HepG2 (cell line): ENCODE data around the gene IFIH1. TPM values are rescaled to one million over a fixed set of nuclear protein-coding genes. Genes with fewer than 3 reads are reported as not detected.

Experiments used
- GMEB1 ChIP-seq: sonication (generic); formaldehyde crosslinking; IDR thresholded peaks from 2 replicates; pipeline ENCODE4 v1.5.1; 2020; ENCODE audit warnings: missing genetic modification reagents, mild to moderate bottlenecking, borderline replicate concordance
- NR1H2 ChIP-seq: sonication (generic); formaldehyde crosslinking; IDR thresholded peaks from 2 replicates; pipeline ENCODE4 v1.8.1; 2022; ENCODE audit warnings: low read depth, missing genetic modification reagents, borderline replicate concordance
- NR2F2 ChIP-seq: IDR thresholded peaks from 2 replicates; pipeline ENCODE4 v1.6.1; 2012; ENCODE audit warnings: low read depth, inconsistent platforms, borderline replicate concordance
- ZBTB14 ChIP-seq: sonication (generic); formaldehyde crosslinking; IDR thresholded peaks from 2 replicates; pipeline ENCODE4 v1.4.0; 2020; ENCODE audit warnings: missing genetic modification reagents
- ZBTB49 ChIP-seq: sonication (generic); formaldehyde crosslinking; IDR thresholded peaks from 2 replicates; pipeline ENCODE4 v1.4.0; 2020; ENCODE audit warnings: missing genetic modification reagents, borderline replicate concordance
- ZNF232 ChIP-seq: sonication (generic); formaldehyde crosslinking; IDR thresholded peaks from 2 replicates; pipeline ENCODE4 v1.4.0; 2020; ENCODE audit warnings: missing genetic modification reagents, borderline replicate concordance
- ZNF576 ChIP-seq: sonication (generic); formaldehyde crosslinking; IDR thresholded peaks from 2 replicates; pipeline ENCODE4 v1.4.0; 2020; ENCODE audit warnings: mild to moderate bottlenecking, missing genetic modification reagents
- ZNF761 ChIP-seq: sonication (generic); formaldehyde crosslinking; conservative IDR thresholded peaks from 2 replicates; pipeline ENCODE4 v1.4.0; 2020; ENCODE audit warnings: mild to moderate bottlenecking, missing genetic modification reagents
- ZSCAN22 ChIP-seq: sonication (generic); formaldehyde crosslinking; IDR thresholded peaks from 2 replicates; pipeline ENCODE4 v1.4.0; 2020; ENCODE audit warnings: mild to moderate bottlenecking, missing genetic modification reagents
- polyA plus RNA-seq, 8 experiments: library from polyadenylated mRNA; depleted of rRNA in 3 of 8; stranded (reverse) in 7 of 8; unstranded in 1 of 8; fragments of >200 nt; fragmentation: Illumina TruSeq in 4 of 8; extraction: Trizol in 4 of 8; gene quantifications; 2 replicates each; pipeline versions ENCODE4 v1.2.1 to v1.2.3, GENCODE V29; 2011 to 2016; ENCODE audit warnings: low read depth in 4 of 8, missing spikeins in 1 of 8, mixed read lengths in 1 of 8; ENCODE audit not compliant: insufficient read depth in 1 of 8
- total RNA-seq, 5 experiments: library from RNA; depleted of rRNA; stranded (reverse); fragments of >200 nt; fragmentation: Illumina TruSeq; extraction: Trizol; gene quantifications; 2 replicates each; pipeline ENCODE4 v1.2.3, GENCODE V29; 2016; ENCODE audit warnings: low read depth in 1 of 5
- TF ChIP-seq, protein P1 (sequence below): sonication (generic); formaldehyde crosslinking; IDR thresholded peaks from 2 replicates; pipeline ENCODE4 v1.5.0; 2020; ENCODE audit warnings: mild to moderate bottlenecking, missing genetic modification reagents, borderline replicate concordance
- TF ChIP-seq, protein P2 (sequence below): sonication (generic); formaldehyde crosslinking; IDR thresholded peaks from 2 replicates; pipeline ENCODE4 v1.8.0; 2022; ENCODE audit warnings: mild to moderate bottlenecking, missing genetic modification reagents, moderate library complexity
- TF ChIP-seq, protein P3 (sequence below): sonication (generic); formaldehyde crosslinking; IDR thresholded peaks from 2 replicates; pipeline ENCODE4; 2020; ENCODE audit warnings: missing genetic modification reagents, mild to moderate bottlenecking, borderline replicate concordance

Gene IFIH1
- total and polyA plus RNA-seq, 2 of the 13 experiments (the other 11 are each of a cell fraction or from before 2014, with no cell fraction given) = 1.5 to 11.5 TPM

DNA sequence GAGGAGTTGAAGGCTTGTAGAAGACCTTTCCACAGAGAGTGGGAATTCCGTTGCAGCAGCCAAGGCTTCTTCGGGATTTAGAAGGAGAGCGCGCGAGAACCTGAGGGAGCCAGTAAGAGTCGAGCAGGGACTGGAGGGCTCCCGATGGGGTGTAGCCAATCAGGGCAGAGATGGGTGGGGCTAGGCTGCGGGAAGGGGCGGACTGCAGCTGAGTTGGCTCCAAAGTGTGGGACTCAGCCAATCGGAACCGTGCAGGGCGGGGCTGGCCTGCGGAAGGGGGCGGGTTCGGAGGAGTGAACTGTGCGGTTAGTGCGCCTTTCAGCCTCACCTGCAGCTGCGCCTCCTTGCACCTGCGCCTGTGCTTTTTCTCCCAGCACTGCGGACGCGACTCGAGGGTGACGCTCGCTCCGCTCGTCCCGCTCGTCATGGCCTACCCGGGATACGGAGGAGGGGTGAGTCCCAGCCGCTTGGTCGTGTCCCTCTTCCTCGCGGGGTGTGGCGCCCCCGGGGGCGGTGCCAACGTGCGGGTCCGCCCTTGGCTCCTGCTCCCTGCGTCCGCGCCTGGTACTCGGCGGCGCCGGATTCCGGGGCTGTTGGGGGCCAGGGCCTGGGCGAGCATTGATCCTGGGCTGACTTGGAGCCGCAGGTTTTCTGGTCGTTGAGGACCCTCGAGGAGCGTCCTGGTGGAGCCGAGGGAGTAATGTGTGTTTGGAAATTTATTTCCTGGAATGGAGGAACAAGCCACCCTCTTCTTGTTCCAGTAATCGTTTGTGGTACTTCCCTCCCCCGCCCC lies 25.5 kb upstream of the IFIH1 start, which contains the start of gene GCA (continued):
- TF ChIP-seq GMEB1 (CRISPR knock-in tag) = peak; percentile 60
- TF ChIP-seq ZBTB14 = 0 out of 2 replicates have a peak, but pooled peaks have one; percentile 8
- TF ChIP-seq ZBTB49 (CRISPR knock-in tag) = 0 out of 2 replicates have a peak, but pooled peaks have one; percentile 82
- peak; percentile 78; the same call in 1 of the 2 replicates for TF ChIP-seq NR1H2 (CRISPR knock-in tag)
- no peak for TF ChIP-seq NR2F2
- 0 out of 2 replicates have a peak, but pooled peaks have one; percentile 32 for TF ChIP-seq ZNF232 (CRISPR knock-in tag)
- TF ChIP-seq, protein P1, sequence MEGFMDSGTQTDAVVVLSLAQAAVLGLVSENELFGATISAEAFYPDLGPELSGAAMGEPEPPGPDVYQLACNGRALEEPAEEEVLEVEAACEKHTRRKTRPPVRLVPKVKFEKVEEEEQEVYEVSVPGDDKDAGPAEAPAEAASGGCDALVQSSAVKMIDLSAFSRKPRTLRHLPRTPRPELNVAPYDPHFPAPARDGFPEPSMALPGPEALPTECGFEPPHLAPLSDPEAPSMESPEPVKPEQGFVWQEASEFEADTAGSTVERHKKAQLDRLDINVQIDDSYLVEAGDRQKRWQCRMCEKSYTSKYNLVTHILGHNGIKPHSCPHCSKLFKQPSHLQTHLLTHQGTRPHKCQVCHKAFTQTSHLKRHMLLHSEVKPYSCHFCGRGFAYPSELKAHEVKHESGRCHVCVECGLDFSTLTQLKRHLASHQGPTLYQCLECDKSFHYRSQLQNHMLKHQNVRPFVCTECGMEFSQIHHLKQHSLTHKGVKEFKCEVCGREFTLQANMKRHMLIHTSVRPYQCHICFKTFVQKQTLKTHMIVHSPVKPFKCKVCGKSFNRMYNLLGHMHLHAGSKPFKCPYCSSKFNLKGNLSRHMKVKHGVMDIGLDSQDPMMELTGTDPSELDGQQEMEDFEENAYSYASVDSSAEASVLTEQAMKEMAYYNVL = peak; percentile 64; the same call in 1 of the 2 replicates
- TF ChIP-seq, protein P2, sequence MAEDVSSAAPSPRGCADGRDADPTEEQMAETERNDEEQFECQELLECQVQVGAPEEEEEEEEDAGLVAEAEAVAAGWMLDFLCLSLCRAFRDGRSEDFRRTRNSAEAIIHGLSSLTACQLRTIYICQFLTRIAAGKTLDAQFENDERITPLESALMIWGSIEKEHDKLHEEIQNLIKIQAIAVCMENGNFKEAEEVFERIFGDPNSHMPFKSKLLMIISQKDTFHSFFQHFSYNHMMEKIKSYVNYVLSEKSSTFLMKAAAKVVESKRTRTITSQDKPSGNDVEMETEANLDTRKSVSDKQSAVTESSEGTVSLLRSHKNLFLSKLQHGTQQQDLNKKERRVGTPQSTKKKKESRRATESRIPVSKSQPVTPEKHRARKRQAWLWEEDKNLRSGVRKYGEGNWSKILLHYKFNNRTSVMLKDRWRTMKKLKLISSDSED (CRISPR knock-in tag) = no peak
- TF ChIP-seq ZNF761 (CRISPR knock-in tag) = peak; percentile 94
- peak; percentile 84; the same call in 1 of the 2 replicates for TF ChIP-seq ZNF576 (CRISPR knock-in tag)
- TF ChIP-seq, protein P3, sequence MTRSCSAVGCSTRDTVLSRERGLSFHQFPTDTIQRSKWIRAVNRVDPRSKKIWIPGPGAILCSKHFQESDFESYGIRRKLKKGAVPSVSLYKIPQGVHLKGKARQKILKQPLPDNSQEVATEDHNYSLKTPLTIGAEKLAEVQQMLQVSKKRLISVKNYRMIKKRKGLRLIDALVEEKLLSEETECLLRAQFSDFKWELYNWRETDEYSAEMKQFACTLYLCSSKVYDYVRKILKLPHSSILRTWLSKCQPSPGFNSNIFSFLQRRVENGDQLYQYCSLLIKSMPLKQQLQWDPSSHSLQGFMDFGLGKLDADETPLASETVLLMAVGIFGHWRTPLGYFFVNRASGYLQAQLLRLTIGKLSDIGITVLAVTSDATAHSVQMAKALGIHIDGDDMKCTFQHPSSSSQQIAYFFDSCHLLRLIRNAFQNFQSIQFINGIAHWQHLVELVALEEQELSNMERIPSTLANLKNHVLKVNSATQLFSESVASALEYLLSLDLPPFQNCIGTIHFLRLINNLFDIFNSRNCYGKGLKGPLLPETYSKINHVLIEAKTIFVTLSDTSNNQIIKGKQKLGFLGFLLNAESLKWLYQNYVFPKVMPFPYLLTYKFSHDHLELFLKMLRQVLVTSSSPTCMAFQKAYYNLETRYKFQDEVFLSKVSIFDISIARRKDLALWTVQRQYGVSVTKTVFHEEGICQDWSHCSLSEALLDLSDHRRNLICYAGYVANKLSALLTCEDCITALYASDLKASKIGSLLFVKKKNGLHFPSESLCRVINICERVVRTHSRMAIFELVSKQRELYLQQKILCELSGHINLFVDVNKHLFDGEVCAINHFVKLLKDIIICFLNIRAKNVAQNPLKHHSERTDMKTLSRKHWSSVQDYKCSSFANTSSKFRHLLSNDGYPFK (CRISPR knock-in tag) = peak; percentile 88; the same call in 1 of the 2 replicates
- TF ChIP-seq ZSCAN22 (CRISPR knock-in tag) = no peak
